GM21529 (cell line): ENCODE measurements around the gene PHKG1.
"Not testable (repeated sequence)": the region's sequence is repeated elsewhere in the genome, so short reads cannot be mapped to it uniquely, and the experiment has no call there.

ENCODE experiments used
- ATAC-seq: cut with Tn5 transposase; IDR thresholded peaks from one replicate; pipeline ENCODE4 v1.9.1; 2021; ENCODE audit not compliant: unreplicated experiment

The PHKG1 gene

GRCh38 chr7:56046721-56047445 lies 45.9 kb downstream of the PHKG1 start:
- ATAC-seq: no peak

DNA sequence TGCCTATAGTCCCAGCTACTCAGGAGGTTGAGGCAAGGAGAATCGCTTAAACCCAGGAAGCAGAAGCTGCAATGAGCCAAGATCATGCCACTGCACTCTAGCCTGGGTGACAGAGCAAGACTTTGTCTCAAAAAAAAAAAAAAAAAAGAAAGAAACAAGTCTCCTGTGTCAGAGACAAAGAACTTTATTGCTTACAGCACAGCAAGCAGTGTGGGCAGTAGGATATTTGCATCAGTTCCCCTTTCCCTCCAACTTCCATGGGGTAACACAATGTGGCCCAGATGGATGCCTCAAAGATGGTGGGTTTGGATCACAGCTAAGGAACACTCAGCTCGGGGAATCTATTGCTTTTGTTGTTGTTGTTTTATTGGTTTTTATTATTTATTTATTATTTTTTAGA lies 47.0 kb downstream of the PHKG1 start:
- ATAC-seq: not testable (repeated sequence)

- no peak for ATAC-seq
Measured at GRCh38 chr7:56040730-56041129, 52.0 kb downstream of the PHKG1 start.

DNA sequence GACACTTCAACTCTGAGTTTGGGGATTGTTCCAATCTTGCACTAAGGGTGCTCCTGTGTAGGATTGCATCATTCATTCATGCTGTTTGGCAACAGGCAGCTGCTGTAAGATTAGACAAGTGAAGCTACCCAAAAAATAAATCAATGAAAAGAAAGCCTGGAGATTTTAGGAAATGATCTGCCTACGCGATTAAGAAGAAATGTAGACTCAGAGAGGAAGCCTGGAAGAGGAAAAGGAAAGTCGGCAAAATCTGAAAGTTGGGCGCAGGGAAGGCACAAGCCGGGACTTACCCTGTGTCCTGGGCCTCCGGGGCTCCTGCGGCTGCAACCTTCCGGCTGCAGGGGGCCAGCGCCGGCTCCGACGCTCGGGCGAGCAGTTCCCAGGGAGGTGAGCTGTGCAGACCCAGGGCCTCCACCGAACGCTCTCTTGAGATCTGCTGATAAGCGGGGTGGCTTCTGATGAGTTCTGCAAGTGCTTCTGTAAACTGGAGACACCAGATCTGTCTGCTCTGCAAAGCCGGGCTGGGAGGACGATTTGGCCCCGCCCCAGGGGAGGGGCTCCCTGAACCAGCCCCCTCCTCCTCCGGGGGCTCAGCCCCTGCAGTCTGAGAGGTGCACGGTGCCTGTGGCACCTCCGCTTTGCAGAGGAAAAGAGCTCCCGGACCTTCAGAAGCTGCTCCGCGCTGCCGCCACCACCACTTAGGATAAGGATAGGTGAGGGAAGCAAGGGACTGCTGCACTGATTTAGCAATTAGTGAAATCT lies 58.9 kb downstream of the PHKG1 start:
- peak; percentile 98 for ATAC-seq

- ATAC-seq: not testable (repeated sequence)
Measured at GRCh38 chr7:56032578-56032977, 60.2 kb downstream of the PHKG1 start.

DNA sequence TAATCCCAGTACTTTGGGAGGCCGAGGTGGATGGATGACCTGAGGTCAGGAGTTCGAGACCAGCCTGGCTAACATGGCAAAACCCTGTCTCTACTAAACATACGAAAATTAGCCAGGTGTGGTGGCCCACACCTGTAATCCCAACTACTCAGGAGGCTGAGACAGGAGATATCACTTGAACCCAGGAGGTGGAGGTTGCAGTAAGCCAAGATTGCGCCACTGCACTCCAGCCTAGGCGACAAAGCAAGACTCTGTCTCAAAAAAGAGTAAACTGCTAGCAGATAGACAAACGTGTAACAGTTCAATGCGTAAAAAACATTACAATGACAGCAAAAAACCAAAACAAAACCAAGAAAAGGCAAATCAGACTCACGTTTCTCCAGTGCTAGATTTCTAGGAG lies 61.2 kb downstream of the PHKG1 start:
- ATAC-seq: not testable (repeated sequence)

DNA sequence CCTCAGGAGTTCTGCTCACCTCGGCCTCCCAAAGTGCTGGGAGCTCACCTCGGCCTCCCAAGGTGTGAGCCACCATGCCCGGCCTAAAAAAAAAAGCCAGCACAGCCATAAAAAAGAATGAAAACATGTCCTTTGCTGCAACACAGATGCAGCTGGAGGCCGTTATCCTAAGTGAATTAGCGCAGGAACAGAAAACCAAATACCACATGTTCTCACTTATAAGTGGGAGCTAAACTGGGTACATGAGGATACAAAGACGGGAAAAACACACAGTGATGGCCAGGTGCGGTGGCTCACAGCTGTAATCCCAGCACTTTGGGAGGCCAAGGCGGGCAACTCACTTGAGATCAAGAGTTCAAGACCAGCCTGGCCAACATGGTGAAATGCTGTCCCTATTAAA lies 62.4 kb downstream of the PHKG1 start:
- no peak for ATAC-seq
